DMS114 treated with DMSO at 0.1 percent for 48 hours (cell line): ENCODE measurements around the gene DDX10.

Source experiments
- DNase-seq: peaks from one replicate; lab custom pipeline; 2025; ENCODE audit not compliant: unreplicated experiment; lab: John Stamatoyannopoulos, UW

DDX10 gene

DNA sequence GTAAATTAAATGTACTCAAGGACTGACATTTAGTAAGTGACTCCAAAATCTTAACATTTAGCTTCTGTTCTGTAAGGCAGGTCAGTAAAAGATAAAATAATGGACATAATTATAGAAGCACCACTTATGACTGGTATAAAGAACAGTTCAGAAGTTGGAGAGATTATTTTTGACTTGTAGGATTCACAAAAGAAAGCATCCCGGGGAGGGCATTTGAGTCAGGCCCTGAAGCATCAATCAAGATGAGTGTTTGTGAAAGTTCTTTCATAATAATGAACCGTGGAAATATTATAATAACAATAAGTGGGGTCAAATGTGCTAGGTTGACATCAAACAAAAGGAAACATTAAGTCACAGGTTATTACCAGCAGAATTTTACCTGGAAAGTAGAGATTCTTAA is 201.9 kb downstream of the DDX10 start:
- no peak for DNase-seq

- no peak for DNase-seq
These were observed 205.6 kb downstream of the DDX10 start for GRCh38 chr11:108870373-108871020.

- no peak for DNase-seq
These were observed 206.3 kb downstream of the DDX10 start for GRCh38 chr11:108871152-108871551.

DNA sequence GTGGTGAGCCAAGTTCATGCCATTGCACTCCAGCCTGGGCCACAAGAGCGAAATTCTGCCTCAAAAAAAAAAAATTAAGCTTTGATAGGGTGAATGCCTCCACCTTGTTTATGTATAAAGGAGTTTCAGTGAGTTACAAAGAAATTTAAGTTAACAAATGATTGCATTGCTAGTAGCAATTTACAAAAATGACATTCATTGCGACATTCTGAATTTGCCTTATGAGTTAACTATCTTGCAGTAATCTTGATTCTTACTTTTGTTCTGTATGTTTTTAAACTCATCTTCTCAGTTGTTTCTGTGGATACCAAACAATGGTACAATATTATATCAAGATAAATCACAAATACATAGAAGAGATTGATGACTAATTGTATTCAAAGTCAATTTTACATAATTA is 207.0 kb downstream of the DDX10 start:
- no peak for DNase-seq

DNA sequence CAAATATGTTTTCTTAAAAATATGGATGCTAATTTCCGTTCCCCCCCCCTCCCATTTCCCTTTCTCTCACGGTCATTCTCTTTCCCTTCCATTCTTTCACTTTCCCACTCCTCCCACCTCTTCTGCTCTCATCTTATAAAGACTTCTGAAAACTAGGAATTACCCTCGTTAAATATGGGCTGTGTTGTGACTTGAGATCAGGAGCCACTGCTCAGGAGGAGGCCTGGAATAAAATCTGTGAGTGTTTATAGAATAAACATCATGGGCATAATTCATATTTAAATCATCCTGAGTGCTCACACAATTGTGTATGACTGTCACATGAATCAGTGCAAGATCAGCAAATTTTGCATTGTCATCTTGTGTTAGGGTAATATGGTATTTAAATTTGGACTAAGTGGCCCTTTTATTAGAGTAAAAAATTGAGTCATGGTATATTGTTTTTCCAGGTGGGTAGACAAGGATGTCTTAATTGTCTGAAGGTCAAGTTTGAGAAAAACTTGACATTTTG is 208.0 kb downstream of the DDX10 start:
- no peak for DNase-seq

DNA sequence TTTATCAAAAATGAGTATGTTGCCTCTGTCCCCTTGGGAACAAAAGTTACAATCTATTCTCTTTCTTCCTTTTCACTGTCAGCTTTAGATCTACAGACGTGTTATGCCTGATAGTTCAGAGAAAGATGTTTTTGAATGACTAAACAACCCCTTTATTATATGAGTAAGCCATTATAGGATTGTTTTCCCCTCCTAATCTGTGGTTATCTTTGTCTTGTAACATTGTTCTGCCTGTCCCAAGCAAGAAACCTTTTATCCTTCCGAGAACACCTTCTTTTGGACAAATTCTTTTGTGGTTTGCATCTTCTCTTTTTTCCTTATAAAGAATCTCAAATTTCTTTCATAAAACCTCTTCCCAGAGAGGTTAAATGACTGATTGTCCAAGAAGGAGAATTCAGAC is 208.4 kb downstream of the DDX10 start:
- no peak for DNase-seq

DNA sequence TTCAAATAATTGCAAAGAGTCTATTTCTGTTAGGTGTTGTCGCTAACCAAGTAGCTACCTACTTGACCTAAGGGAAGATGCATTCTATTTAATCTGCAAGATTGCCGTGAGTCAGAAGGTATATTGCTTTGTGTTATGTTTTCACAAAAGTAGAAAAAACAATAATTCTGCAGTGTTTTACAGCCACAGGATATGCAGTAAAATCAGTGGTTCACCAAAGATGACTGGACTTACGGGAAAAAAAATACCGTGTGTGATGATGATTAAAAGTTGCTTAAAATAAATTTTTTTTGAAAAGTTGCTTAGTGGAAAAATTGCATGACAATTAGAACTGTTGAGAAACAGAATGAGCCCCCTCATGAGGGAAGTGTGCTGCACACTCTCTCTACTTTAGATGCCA is 209.1 kb downstream of the DDX10 start:
- no peak for DNase-seq

- DNase-seq: no peak
These were observed 210.3 kb downstream of the DDX10 start for GRCh38 chr11:108875134-108875533.

GRCh38 chr11:108877178-108877577 is 212.3 kb downstream of the DDX10 start:
- DNase-seq: no peak

GRCh38 chr11:108880510-108880909 is 215.6 kb downstream of the DDX10 start:
- no peak for DNase-seq

DNA sequence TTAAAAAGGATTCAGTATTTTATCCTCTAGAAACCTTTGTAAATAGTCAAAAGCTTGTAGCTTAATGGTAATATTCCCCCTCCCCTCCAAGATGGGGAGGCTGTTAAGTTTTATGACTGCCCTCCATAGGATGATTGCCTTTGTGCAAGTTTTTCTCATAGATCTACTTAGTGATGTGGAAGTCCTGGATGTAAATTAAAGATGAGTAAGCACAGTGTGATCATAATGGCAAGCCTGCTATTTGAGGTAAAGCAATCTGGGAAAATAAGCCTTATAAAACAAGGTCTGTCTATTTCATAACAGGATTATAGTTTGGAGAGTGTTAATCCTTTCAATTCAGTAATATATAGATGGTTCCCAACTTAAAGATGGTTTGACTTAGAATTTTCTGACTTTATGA is 216.3 kb downstream of the DDX10 start:
- DNase-seq: no peak

DNA sequence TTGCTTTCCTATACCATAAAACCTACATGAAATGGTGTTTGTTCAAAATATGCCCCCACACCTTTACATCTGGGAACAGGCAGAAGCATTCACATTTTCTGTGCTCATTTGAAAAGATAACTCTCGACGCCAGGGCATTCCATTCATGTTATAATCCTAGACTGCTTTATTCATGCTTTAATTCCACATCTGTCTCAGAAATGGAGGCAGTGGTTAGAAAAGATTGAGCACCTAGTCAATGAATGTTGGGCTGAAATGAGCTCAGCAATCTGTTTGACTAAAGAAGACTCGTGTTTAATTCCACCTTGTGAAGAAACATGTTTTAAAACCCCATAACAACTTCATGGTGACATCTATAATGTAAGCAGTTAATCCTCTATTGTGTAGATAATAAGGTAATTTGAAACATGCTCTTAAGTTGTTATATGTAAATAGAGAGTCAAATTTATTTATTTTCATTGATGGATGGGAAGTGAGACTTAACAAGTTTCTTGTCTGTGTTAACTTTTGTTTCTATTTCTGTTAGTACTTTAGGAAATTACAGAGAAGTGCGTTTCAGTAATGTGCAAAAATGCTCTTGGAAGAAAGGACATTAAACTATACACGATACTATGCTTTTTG is 217.5 kb downstream of the DDX10 start:
- no peak for DNase-seq

DNA sequence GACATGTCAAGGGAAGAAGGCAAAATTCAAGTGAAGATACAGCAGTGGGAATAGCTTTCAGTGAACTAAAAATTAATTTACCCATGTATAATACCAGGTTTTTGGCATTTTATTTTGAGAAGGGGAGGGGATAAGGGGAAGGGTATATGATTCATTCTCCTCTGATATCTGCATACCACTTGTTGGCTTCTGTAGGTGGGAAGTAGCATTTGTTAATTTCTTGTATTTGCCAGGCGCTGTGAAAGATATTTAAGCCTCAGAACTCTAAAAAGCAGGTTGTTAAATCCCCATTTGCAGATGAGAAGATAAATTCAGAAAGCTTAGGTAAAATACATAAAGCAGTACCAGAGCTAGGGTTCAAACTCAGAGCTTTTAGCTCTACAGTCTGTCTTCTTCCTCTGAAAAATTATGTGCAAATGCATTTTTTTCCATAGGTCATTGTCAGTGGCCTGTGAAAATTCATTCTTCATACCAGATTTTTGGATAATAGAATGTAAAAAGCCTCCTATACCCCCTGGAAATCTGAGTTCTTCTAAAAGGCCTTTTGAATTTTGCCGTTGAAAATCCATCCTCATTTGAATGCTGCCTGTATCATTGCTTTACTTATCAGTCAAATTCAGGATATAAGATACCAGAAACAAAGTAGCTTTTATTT is 221.3 kb downstream of the DDX10 start:
- no peak for DNase-seq

DNA sequence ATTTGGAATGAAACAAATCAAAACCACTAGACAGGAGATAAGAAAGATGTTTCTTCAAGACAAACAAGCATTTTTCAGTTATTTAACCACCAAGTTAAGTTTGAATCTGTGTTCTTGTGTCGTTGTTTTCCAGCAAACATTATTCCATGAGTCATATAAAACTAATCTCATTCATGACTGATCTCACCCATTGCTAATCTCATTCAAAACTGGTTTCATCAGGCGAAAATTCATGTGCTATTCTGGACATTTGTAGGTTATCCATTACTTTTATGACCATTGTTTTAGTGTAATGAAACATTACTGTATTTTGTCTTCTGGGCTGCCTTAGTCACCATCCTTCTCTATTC is 221.8 kb downstream of the DDX10 start:
- no peak for DNase-seq

GRCh38 chr11:108887436-108888238 is 222.8 kb downstream of the DDX10 start:
- DNase-seq: no peak

DNA sequence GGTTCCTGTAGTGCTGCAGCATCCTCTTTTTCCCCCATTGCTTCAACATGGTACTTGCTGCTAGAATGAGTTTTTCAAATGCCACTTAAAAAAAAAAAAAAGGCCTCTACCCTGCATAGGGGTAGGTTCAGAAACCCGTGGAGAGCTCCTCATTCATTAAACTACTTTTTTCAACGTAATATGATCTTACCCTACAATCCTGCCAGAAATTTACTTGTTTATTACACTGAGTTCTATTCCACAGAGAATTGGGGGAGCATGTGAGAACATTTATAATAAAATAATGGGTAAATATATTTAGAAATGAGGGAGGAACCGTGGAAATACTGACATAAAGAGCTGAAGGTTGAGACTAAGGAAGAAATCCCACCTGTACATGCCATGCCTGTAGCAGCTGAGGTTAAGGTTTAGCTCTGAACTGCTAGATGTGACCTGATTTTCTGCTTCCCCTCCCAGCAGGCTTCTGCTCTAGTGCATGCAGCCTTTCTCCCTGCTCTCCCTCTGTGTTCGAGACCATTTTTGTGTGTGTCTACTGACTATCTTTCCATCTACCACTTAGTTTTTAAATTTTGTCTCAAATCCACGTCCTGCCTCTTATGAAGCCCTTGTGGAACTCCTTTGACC is 225.7 kb downstream of the DDX10 start:
- no peak for DNase-seq

DNA sequence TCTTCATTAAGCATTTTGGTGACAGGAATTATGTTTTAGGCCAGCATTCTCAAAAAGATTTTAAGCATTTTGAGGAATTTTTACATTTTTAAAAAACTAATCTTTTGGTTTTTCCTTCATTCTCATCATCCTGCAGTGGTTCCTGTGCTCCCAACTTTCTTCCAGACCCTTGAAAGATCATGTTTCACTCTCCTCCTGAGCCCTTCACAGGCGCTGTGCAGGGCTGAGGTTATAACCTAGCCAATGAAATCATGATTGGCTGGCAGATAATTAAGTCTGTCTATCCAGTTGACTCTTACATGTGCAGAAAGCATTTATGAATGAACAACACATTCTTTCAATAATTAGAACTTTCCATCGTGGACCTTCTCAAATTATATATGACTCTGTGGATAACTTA is 226.3 kb downstream of the DDX10 start:
- no peak for DNase-seq

DNA sequence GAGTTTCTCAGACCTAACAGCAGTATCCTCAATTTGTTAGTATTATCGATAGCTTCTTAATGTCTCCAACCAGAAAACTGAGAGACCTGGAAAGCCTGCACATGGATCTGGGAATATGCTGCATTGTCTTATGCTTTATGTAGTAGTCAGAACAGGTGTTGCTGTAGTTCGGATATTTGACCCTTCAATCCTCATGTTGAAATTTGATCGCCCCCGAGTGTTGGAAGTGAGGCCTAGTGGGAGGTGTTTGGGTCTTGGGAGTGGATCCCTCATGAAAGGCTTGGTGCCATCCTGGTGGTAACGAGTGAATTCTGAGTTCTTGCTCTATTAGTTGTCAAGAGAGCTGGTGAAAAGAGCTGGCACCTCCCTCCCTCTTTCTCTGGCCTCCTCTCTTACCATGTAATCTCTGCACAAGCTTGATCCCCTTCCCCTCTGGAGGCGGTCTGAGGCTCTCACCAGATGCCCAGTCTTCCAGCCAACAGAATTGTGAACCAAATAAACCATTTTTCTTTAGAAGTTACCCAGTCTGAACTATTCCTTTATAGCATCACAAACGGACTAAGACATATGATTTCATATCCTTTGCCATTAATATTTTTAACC is 227.1 kb downstream of the DDX10 start:
- DNase-seq: no peak

- no peak for DNase-seq
These were observed 231.0 kb downstream of the DDX10 start for GRCh38 chr11:108895579-108896480.

GRCh38 chr11:108897071-108897481 is 232.2 kb downstream of the DDX10 start:
- DNase-seq: no peak
